Measurements from ENCODE around the gene TIMP2. TPM values are rescaled to one million over a fixed set of nuclear protein-coding genes. Genes with fewer than 3 reads are reported as not detected.

Gene TIMP2
- total and polyA plus RNA-seq, 2 experiments from 2014 or later = 10.6 to 22.5 TPM

- TF ChIP-seq ZNF462 (CRISPR knock-in tag; IDR thresholded peaks at IDR 0.05) (no peak), ZNF114 (CRISPR knock-in tag; IDR thresholded peaks at IDR 0.05) (no peak), JUNB (IDR thresholded peaks at IDR 0.05; ENCODE audit: unreplicated experiment) (no peak), EZH2 (IDR thresholded peaks at IDR 0.05; ENCODE audit: low read depth, unreplicated experiment) (no peak), ZNF331 (CRISPR knock-in tag; IDR thresholded peaks at IDR 0.05; ENCODE audit: low read depth) (no peak), NANOG (IDR thresholded peaks at IDR 0.05; ENCODE audit: borderline replicate concordance) (no peak), CREB1 (CRISPR knock-in tag; IDR thresholded peaks at IDR 0.05; ENCODE audit: low read depth) (no peak), EZH2phosphoT487 (IDR thresholded peaks at IDR 0.05; ENCODE audit: unreplicated experiment) (no peak), ETS1 (IDR thresholded peaks at IDR 0.05) (no peak), POLR2AphosphoS5 (IDR thresholded peaks at IDR 0.05; ENCODE audit: low read depth) (no peak)
These were observed 98.2 kb downstream of the TIMP2 start (continued) for GRCh38 chr17:78826836-78827509.

Measured in GM23338 (cell line).